ENCODE results near the gene MTUS2.
"Not testable (repeated sequence)": the region's sequence is repeated elsewhere in the genome, so short reads cannot be mapped to it uniquely, and the experiment has no call there.

MTUS2 gene

GRCh38 chr13:29359181-29359580 is 539.0 kb downstream of the MTUS2 start:
- no peak overlapping the region for H3K27ac ChIP-seq
- no peak overlapping the region for H3K4me3 ChIP-seq

- Histone ChIP-seq H3K27ac (no peak overlapping the region), H3K4me3 (no peak overlapping the region)
Measured at GRCh38 chr13:29361716-29362115, 541.6 kb downstream of the MTUS2 start.

GRCh38 chr13:29362849-29363604 is 542.9 kb downstream of the MTUS2 start:
- no peak overlapping the region for H3K27ac ChIP-seq
- H3K4me3 ChIP-seq: no peak overlapping the region

GRCh38 chr13:29369060-29369743 is 549.1 kb downstream of the MTUS2 start:
- H3K4me3 ChIP-seq: no peak overlapping the region
- no peak overlapping the region for H3K27ac ChIP-seq

- H3K27ac ChIP-seq: no peak overlapping the region
- no peak overlapping the region for H3K4me3 ChIP-seq
Measured at GRCh38 chr13:29379281-29379680, 559.1 kb downstream of the MTUS2 start.

GRCh38 chr13:29379865-29380264 is 559.7 kb downstream of the MTUS2 start:
- H3K27ac ChIP-seq: no peak overlapping the region
- H3K4me3 ChIP-seq: no peak overlapping the region

GRCh38 chr13:29382021-29382420 is 561.9 kb downstream of the MTUS2 start:
- Histone ChIP-seq H3K4me3 (no peak overlapping the region), H3K27ac (no peak overlapping the region)

GRCh38 chr13:29383476-29383875 is 563.3 kb downstream of the MTUS2 start:
- Histone ChIP-seq H3K27ac (no peak overlapping the region), H3K4me3 (no peak overlapping the region)

GRCh38 chr13:29384466-29384865 is 564.3 kb downstream of the MTUS2 start:
- Histone ChIP-seq H3K4me3 (no peak overlapping the region), H3K27ac (no peak overlapping the region)

- Histone ChIP-seq H3K4me3 (no peak overlapping the region), H3K27ac (no peak overlapping the region)
Measured at GRCh38 chr13:29384871-29385270, 564.7 kb downstream of the MTUS2 start.

- Histone ChIP-seq H3K27ac (no peak overlapping the region), H3K4me3 (no peak overlapping the region)
Measured at GRCh38 chr13:29386246-29386645, 566.1 kb downstream of the MTUS2 start.

GRCh38 chr13:29390598-29390997 is 570.5 kb downstream of the MTUS2 start:
- not testable (repeated sequence) for H3K27ac ChIP-seq, H3K4me3 ChIP-seq

- H3K27ac ChIP-seq: no peak overlapping the region
- no peak overlapping the region for H3K4me3 ChIP-seq
Measured at GRCh38 chr13:29396446-29396845, 576.3 kb downstream of the MTUS2 start.

- Histone ChIP-seq H3K27ac (no peak overlapping the region), H3K4me3 (no peak overlapping the region)
Measured at GRCh38 chr13:29397265-29397664, 577.1 kb downstream of the MTUS2 start.

GRCh38 chr13:29402166-29402636 is 582.1 kb downstream of the MTUS2 start:
- Histone ChIP-seq H3K4me3 (no peak overlapping the region), H3K27ac (no peak overlapping the region)

- H3K4me3 ChIP-seq: no peak overlapping the region
- H3K27ac ChIP-seq: no peak overlapping the region
Measured at GRCh38 chr13:29405401-29405800, 585.3 kb downstream of the MTUS2 start.

- Histone ChIP-seq H3K4me3 (no peak overlapping the region), H3K27ac (no peak overlapping the region)
Measured at GRCh38 chr13:29411481-29411880, 591.3 kb downstream of the MTUS2 start.

- no peak overlapping the region for H3K4me3 ChIP-seq
Measured at GRCh38 chr13:29418026-29418425, 597.9 kb downstream of the MTUS2 start.

GRCh38 chr13:29421118-29421517 is 601.0 kb downstream of the MTUS2 start:
- H3K27ac ChIP-seq: no peak overlapping the region

More at GRCh38 chr13:29418026-29418425, 597.9 kb downstream of the MTUS2 start:
- no peak overlapping the region for H3K27ac ChIP-seq

GRCh38 chr13:29422015-29422414 is 601.9 kb downstream of the MTUS2 start:
- Histone ChIP-seq H3K4me3 (no peak overlapping the region), H3K27ac (no peak overlapping the region)

More at GRCh38 chr13:29421118-29421517, 601.0 kb downstream of the MTUS2 start:
- H3K4me3 ChIP-seq: no peak overlapping the region

- Histone ChIP-seq H3K27ac (no peak overlapping the region), H3K4me3 (no peak overlapping the region)
Measured at GRCh38 chr13:29423050-29423449, 602.9 kb downstream of the MTUS2 start.

All from skin epidermis (tissue), 12 donors.